Activated CD4-positive, alpha-beta T cell treated with anti-CD3 and anti-CD28 coated beads for 48 hours (primary cell): ENCODE data around the gene RCBTB2.
A peak's percentile ranks its signal among the peaks of the same experiment; 100 is the strongest.

Experiments used
- DNase-seq: peaks from one replicate; pipeline ENCODE4 v3.0.0-alpha.2; 2020

The RCBTB2 gene

DNA sequence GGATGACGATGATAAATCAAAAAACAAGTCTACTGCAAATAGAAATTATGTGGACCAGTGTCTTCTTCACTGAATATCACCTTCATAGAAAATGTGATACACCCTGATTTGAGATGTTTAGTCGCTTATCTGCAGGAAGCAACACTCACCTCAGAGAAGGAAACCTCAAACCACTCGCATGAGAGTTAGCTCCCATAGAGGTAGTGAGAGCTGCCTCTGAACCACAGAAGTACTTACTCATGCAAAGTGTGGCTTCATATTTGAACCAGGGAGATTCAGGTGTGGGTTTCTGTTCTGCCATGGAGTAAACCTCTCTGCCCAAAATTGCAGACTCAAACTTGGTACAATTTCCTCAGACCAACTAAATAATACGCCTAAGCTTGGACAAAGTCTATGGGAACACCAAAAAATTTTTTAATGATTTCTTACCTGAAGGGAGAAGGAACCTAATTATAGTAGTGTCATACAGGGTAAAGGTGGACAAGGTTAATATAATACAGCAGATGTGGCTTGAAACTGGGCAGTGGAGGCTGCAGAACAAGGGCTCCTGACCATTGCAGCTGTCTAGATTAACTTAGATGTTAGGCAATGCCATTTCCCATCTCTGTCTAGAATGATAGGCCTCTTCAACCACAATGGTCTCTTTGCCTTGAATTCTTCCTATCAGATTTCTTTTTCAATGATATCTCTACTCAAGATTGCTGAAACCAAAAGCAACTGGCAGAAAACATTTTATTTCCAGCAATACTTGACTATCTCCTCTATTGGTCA, 29.6 kb upstream of the RCBTB2 start:
- peak; percentile 62 for DNase-seq

- peak; percentile 11 for DNase-seq
Observed at GRCh38 chr13:48561466-48562235, 28.8 kb upstream of the RCBTB2 start.

DNA sequence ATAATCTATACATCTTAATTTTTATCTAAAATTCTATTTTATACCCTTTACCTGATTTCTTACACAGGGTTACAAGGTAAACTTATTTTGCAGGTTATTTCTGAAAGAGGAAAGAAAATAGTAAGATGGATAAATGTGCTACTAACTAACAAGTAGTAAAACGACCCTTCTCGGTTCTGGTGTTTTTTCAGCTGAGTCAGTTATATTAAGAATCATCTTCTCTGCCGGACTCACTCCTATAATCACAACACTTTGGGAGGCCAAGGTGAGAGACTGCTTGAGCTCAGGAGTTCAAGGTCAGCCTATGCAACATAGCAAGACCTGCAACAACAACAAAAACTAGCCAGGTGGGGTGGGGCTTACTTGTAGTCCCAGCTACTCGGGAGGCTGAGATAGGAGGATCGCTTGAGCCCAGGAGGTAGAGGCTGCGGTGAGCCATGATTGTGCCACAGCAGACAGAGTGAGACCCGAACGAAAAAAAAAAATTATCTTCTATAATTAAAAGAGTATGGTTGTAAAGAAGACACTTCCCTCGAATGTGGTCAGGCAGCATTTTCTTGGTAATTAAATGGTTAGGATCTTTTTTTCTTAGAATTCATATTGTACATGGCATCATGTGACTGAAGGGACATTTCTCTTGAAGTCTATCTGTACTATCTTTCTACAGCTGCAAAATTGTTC, 27.9 kb upstream of the RCBTB2 start:
- no peak for DNase-seq

DNA sequence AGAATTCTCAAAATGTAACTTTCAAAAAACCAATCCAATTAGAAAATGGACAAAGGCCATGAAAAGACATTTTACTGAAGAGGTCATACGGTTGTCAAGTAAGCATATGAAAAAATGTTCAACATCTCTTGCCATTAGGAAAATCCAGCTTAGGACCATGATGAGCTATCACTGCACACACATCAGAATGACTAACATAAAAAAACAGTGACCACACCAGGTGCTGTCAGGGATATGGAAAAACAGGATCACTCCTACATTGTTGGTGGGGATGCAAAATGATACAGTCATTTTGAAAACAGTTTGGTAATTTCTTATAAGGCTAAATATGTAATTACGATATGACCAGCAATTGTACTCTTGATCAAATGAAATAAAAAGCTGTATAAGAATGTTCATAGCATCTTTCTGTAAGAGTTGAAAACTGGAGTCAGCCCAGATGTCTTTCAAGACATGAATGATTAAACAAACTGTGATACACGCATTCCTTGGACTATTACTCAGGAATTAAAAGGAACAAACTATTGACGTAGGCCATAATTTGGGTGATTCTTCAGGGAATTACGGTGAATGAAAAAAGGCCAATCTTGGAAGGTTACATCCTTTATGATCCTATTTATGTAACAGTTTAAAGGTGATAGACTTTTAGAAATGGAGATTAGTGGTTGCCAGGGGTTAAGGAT, 26.9 kb upstream of the RCBTB2 start:
- no peak for DNase-seq

DNA sequence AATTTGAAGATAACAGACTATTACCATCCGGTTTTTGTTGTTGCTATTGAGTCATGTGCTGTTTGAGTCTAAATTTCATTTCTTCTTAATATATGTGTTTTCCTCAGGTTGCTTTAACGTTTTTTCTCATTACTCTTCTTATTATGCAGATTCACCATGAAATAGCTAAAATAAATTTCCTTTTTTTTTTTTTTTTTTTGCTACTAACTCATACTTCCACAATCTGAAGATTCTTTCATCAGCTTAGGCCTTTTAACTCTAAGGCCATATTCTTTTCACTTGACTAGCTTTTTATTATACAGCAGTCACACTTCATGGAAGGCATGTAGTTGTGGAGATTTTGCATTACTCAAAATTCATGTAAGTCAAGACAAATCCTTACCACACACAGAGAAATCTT, 23.9 kb upstream of the RCBTB2 start:
- no peak for DNase-seq

- DNase-seq = no peak
Observed at GRCh38 chr13:48555441-48555840, 22.6 kb upstream of the RCBTB2 start.

DNA sequence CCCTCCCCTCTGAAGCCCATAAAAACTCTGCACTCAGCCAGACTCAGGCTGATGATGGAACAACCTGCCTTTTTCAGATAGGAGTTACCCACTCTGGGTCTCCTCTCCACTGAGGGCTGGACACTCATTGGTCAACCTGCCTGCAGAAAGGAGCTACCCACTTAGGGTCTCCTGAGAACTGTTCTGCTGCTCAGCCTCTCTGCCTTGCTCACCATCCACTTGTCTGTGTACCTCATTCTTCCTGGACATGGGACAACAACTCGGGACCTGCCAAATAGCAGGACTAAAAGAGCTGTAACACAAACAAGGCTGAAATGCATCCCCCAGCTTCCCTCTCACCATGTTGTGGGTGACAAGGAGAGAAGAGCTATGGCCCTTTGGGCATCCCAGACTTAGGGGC, 18.4 kb upstream of the RCBTB2 start:
- no peak for DNase-seq

- no peak for DNase-seq
Observed at GRCh38 chr13:48549658-48550057, 16.8 kb upstream of the RCBTB2 start.

- DNase-seq = no peak
Observed at GRCh38 chr13:48547663-48548092, 14.8 kb upstream of the RCBTB2 start.

GRCh38 chr13:48545608-48546007, 12.7 kb upstream of the RCBTB2 start:
- no peak for DNase-seq

DNA sequence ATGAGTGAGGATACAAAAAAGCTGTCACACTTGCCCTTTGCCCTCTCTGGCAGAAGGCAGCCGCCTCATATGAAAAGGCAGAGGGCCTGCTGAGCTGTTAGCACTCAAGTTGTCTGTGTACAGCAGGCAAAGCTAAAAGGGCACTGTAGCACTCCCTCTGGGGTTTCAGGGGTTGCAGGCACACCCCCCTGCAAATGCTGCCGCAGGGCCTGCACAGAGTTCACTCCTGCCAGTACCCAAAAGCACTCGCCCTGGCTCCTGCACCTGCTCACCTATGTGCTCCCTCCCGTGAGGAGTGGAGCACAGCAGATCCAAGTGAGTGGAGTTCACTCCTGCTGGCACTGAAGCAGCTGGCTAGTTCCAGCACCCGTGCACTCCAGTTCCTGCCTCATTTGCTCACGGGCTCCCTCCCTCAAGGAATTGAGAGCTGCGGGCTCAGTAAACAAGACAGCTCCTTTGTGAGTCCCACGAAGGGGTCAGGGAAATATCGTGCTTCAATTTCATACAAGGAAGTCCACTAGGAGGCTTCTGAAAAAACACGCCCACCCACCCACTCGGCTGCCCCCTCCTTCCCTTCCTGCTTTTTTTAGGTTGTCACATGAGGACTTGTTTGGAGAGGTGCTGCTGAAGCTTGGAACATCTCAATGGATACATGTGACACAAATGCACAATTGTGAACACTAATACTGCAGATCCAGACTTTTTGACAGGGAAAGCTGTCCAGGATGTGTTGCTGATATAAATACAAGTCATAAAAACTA, 9.9 kb upstream of the RCBTB2 start:
- no peak for DNase-seq

GRCh38 chr13:48542138-48542537, 9.3 kb upstream of the RCBTB2 start:
- DNase-seq = no peak

- no peak for DNase-seq
Observed at GRCh38 chr13:48539550-48539949, 6.7 kb upstream of the RCBTB2 start.

DNA sequence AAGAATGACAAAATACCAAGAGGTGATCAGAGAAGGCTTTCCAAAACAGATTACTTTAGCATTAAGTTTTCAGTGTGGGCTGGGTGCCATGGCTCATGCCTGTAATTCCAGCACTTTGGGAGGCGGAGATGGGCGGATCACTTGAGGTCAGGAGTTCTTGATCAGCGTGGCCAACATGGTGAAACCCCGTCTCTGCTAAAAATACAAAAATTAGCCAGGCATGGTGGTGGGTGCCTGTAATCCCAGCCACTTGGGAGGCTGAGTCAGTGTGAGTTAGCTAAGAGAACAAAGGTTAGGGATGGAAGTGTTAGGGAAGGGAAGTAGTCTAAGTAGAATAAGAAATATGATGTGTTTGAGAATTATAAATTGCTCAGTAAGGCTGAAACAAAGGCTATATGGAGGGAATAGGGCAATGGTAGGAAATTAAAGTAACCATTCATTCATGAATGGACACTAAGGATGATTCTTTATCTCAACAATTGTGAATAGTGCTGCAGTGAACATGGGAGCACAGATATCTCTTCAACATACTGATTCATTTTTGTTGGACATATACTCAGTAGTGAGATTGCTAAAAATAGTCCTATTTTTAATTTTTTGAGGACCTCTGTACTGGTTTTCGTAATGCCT, 3.9 kb upstream of the RCBTB2 start:
- DNase-seq = no peak

DNA sequence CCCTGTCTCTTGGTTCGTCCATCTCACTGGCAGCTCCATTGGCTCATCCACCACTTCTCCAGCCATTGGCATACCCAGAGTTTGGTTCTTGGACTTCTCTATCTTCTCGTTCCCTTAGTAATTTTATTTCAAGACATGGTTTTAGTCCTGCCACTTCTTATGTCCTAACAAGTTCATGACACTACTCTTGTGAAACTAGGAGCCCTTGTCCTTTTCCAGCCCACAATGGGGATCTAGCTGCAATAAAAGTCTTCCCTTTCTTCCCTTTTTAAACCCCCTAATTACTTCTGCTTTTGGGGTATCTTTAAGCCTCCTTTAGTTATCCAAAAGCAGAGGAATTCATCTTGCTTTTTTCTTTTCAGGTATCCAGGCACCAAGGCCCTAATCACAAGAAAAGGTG, 2.9 kb upstream of the RCBTB2 start:
- no peak for DNase-seq

DNA sequence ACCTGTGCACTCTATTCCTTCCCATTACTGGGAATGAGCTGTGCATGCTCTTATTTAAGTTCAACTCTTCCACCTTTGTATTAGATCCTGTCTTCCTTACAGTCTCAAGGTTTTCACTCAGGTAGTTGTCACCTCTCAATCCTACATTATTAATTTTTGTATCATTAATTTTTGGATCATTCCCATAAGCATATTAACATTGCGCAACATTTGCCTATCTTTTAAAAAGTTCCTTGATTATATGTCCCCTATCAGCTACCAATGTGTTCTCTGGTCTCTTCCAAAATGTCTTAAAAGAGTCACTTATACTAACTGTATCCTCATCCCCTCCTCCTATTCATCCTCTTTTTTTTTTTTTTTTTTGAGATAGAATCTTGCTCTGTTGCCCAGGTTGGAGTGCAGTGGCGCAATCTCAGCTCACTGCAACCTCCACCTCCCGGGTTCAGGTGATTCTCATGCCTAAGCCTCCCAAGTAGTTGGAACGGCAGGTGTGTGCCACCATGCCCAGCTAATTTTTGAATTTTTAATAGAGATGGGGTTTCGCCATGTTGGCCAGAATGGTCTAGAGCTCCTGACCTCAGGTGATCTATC, 2.1 kb upstream of the RCBTB2 start:
- DNase-seq = no peak

GRCh38 chr13:48533961-48534600, 1.2 kb upstream of the RCBTB2 start:
- no peak for DNase-seq

- no peak for DNase-seq
Observed at GRCh38 chr13:48532256-48532505, 699 bp downstream of the RCBTB2 start.

GRCh38 chr13:48531416-48532255, 1.2 kb downstream of the RCBTB2 start:
- no peak for DNase-seq

- DNase-seq = no peak
Observed at GRCh38 chr13:48530833-48531232, 2.0 kb downstream of the RCBTB2 start.
